Kidney (tissue), 14 donors: ENCODE results near the gene HIRA. TPM values are rescaled to one million over a fixed set of nuclear protein-coding genes. Genes with fewer than 3 reads are reported as not detected.

Source experiments
- DNase-seq, 5 donors: peaks; one replicate each; pipeline ENCODE4 v3.0.0-alpha.2; 2013 to 2020
- FAIRE-seq: peaks from 2 replicates; lab custom pipeline; 2012; peaks lifted over from hg19 to GRCh38; lab: Jason Lieb, UNC
- H3K27ac ChIP-seq, 2 donors: one replicate each; pipeline ENCODE4 v1.7.0; 2013; ENCODE audit warnings: low read depth in 2 of 2, low read length in 2 of 2, inconsistent platforms in 1 of 2
- H3K27me3 ChIP-seq: one replicate; pipeline ENCODE4 v1.7.1; 2013; ENCODE audit warnings: low read length, inconsistent platforms; ENCODE audit not compliant: control insufficient read depth, insufficient read depth
- H3K36me3 ChIP-seq, 3 donors: one replicate each; pipeline versions ENCODE4 v1.7.0 to v1.7.1; 2013; ENCODE audit warnings: low read length in 3 of 3, control low read depth in 1 of 3, inconsistent platforms in 1 of 3; ENCODE audit not compliant: insufficient read depth in 3 of 3, control insufficient read depth in 2 of 3
- H3K4me1 ChIP-seq, 3 donors: one replicate each; pipeline versions ENCODE4 v1.7.0 to v1.7.1; 2013; ENCODE audit warnings: low read length in 3 of 3, inconsistent platforms in 1 of 3, low read depth in 1 of 3; ENCODE audit not compliant: control insufficient read depth in 2 of 3, insufficient read depth in 2 of 3
- H3K4me3 ChIP-seq, 3 donors: one replicate each; pipeline versions ENCODE4 v1.7.0 to v1.8.1; 2013; ENCODE audit warnings: low read length in 3 of 3, control low read depth in 1 of 3, inconsistent platforms in 1 of 3
- H3K9ac ChIP-seq, 3 donors: one replicate each; pipeline versions ENCODE4 v1.7.0 to v1.7.1; 2013; ENCODE audit warnings: low read length in 3 of 3, control low read depth in 1 of 3, inconsistent platforms in 1 of 3
- H3K9me3 ChIP-seq, 3 donors: one replicate each; pipeline versions ENCODE4 v1.7.0 to v1.7.1; 2013; ENCODE audit warnings: low read length in 3 of 3, control low read depth in 1 of 3, inconsistent platforms in 1 of 3; ENCODE audit not compliant: control insufficient read depth in 2 of 3, insufficient read depth in 1 of 3
- CTCF ChIP-seq: IDR thresholded peaks from 3 replicates; pipeline ENCODE4 v1.5.1; 2012; ENCODE audit warnings: mild to moderate bottlenecking, moderate library complexity, borderline replicate concordance; ENCODE audit not compliant: insufficient read depth; ENCODE audit errors: extremely low read depth
- intact Hi-C: fragments of 100-400 bp; cut with DNase I; formaldehyde crosslinking; loops from one replicate; pipeline ENCODE4 v1.11.1; 2022
- polyA plus RNA-seq: library from polyadenylated mRNA; stranded (reverse); fragments of 350-450 nt; fragmentation: Illumina TruSeq; extraction: RNeasy Lipid Tissue Mini Kit (QIAGEN cat#74804); gene quantifications from one replicate; pipeline ENCODE4 v1.2.3, GENCODE V29; 2014; ENCODE audit warnings: low read depth, low replicate concordance; ENCODE audit not compliant: insufficient read depth
- total RNA-seq: library from RNA; stranded (reverse); fragmentation: NEBNext Ultra II Directional; extraction: Animal tissue kit (Norgen Biotek cat#: 25700); gene quantifications from one replicate; pipeline ENCODE4 v1.2.1, GENCODE V29; 2021
- donor health status: control.
- donor health status: control.
- donor health status: control.
- donor health status: control.
- donor health status: control.
- donor health status: DM: yes; HTN: yes; CAD: no.
- donor health status: Normal renal cell carcinoma (clear cell type).

The HIRA gene
- total and polyA plus RNA-seq, 2 donors from 2014 or later: 18.5 to 26.8 TPM

GRCh38 chr22:19432133-19432851 is 759 bp upstream of the HIRA start, which contains the start of gene MRPL40:
TSS of gene MRPL40 (plus strand) at chr22:19432545. CDS start at chr22:19432555, 10 bp downstream.
- Histone ChIP-seq H3K4me3 (peak within 1 kb of the TSS; percentile 90 to 97 (median 94)), H3K27me3 (no peaks in the 10 kb centered on the region), H3K9ac (peak within 1 kb of the TSS; percentile 81 to 96 (median 81)), H3K27ac (peak within 1 kb of the TSS; percentile 95 to 98), H3K36me3 (peaks cover 9 to 12% (median 11%) of the 10 kb centered on the region in 3 donors), H3K4me1 (peaks cover 0 to 15% (median 8%) of the 10 kb centered on the region in 3 donors), H3K9me3 (no peaks in the 10 kb centered on the region)
- intact Hi-C loops: no loop called here
- no peak for FAIRE-seq
- TF ChIP-seq CTCF: no peak
- DNase-seq: peak; percentile 95 to 99 (median 96)

GRCh38 chr22:19430890-19431541 is 517 bp downstream of the HIRA start:
- TF ChIP-seq CTCF: no peak
- FAIRE-seq (no peak), DNase-seq (peak; percentile 34 to 85 (median 48))
- H3K27ac ChIP-seq: peak overlapping the region; percentile 15 to 48
- no peaks in the 10 kb centered on the region for H3K9me3 ChIP-seq
- peaks cover 0 to 18% (median 8%) of the 10 kb centered on the region in 3 donors for H3K4me1 ChIP-seq
- peak overlapping the region in 2 of 3 donors; percentile 62 to 74 for H3K9ac ChIP-seq
- no peaks in the 10 kb centered on the region for H3K27me3 ChIP-seq
- peak overlapping the region; percentile 59 to 72 (median 67) for H3K4me3 ChIP-seq
- peaks cover 9 to 12% (median 11%) of the 10 kb centered on the region in 3 donors for H3K36me3 ChIP-seq
- intact Hi-C loops: no loop called here

- intact Hi-C loops: no loop called here
- H3K4me1 ChIP-seq: peaks cover 0 to 18% (median 8%) of the 10 kb centered on the region in 3 donors
- H3K36me3 ChIP-seq: peaks cover 5% of the 10 kb centered on the region in 3 donors
- DNase-seq: peak in 4 of 5 donors; percentile 21 to 70 (median 32)
- TF ChIP-seq CTCF: no peak
- FAIRE-seq: no peak
- H3K27me3 ChIP-seq: no peaks in the 10 kb centered on the region
- H3K9me3 ChIP-seq: no peaks in the 10 kb centered on the region
- H3K27ac ChIP-seq: peak overlapping the region; percentile 15 to 48
- peak overlapping the region; percentile 59 to 72 (median 67) for H3K4me3 ChIP-seq
- peak overlapping the region in 2 of 3 donors; percentile 62 to 74 for H3K9ac ChIP-seq
Measured at GRCh38 chr22:19429950-19430889, 1.3 kb downstream of the HIRA start.
